Mucosa of stomach (tissue), 1 donor: ENCODE data around the gene GDF11.

Source experiments
- H3K27me3 ChIP-seq: one replicate; pipeline ENCODE4 v1.7.0; 2013; ENCODE audit warnings: mild to moderate bottlenecking, low read length; ENCODE audit not compliant: control insufficient read depth, insufficient read depth
- H3K36me3 ChIP-seq: one replicate; pipeline ENCODE4 v1.7.0; 2013; ENCODE audit warnings: low read length; ENCODE audit not compliant: control insufficient read depth, insufficient read depth
- H3K4me1 ChIP-seq: one replicate; pipeline ENCODE4 v1.7.0; 2013; ENCODE audit warnings: mild to moderate bottlenecking, low read length; ENCODE audit not compliant: control insufficient read depth, insufficient read depth
- H3K4me3 ChIP-seq: one replicate; pipeline ENCODE4 v1.7.0; 2013; ENCODE audit warnings: low read length
- H3K9ac ChIP-seq: one replicate; pipeline ENCODE4 v1.7.0; 2013; ENCODE audit warnings: mild to moderate bottlenecking, low read length, moderate library complexity
- H3K9me3 ChIP-seq: one replicate; pipeline ENCODE4 v1.7.0; 2013; ENCODE audit warnings: mild to moderate bottlenecking, low read length, moderate library complexity; ENCODE audit not compliant: control insufficient read depth
- donor health status: Pancreatic carcinoma.

GDF11 gene

GRCh38 chr12:55742719-55743405, at the start of gene GDF11:
Gene GDF11, plus strand, starts transcription at chr12:55743122. Its CDS starts 195 bp downstream, at chr12:55743317.
- H3K36me3 ChIP-seq: no peaks in the 10 kb centered on the region
- H3K4me1 ChIP-seq: peaks cover 19% of the 10 kb centered on the region
- H3K9ac ChIP-seq: peak within 1 kb of the TSS; percentile 46
- no peaks in the 10 kb centered on the region for H3K9me3 ChIP-seq
- H3K4me3 ChIP-seq: no peak within 1 kb of the TSS
- peaks cover 21% of the 10 kb centered on the region for H3K27me3 ChIP-seq

GRCh38 chr12:55693323-55694187, 49.4 kb upstream of the GDF11 start:
- H3K36me3 ChIP-seq: no peaks in the 10 kb centered on the region
- H3K9me3 ChIP-seq: no peaks in the 10 kb centered on the region
- H3K27me3 ChIP-seq: no peaks in the 10 kb centered on the region
- H3K9ac ChIP-seq: no peak overlapping the region
- no peak overlapping the region for H3K4me3 ChIP-seq
- H3K4me1 ChIP-seq: no peaks in the 10 kb centered on the region

GRCh38 chr12:55694188-55694515, 48.8 kb upstream of the GDF11 start:
- no peak overlapping the region for H3K4me3 ChIP-seq
- no peaks in the 10 kb centered on the region for H3K4me1 ChIP-seq
- H3K9ac ChIP-seq: no peak overlapping the region
- no peaks in the 10 kb centered on the region for H3K9me3 ChIP-seq
- no peaks in the 10 kb centered on the region for H3K27me3 ChIP-seq
- no peaks in the 10 kb centered on the region for H3K36me3 ChIP-seq

GRCh38 chr12:55694651-55695050, 48.3 kb upstream of the GDF11 start:
- Histone ChIP-seq H3K4me3 (no peak overlapping the region), H3K27me3 (no peaks in the 10 kb centered on the region), H3K9ac (no peak overlapping the region), H3K36me3 (no peaks in the 10 kb centered on the region), H3K9me3 (no peaks in the 10 kb centered on the region), H3K4me1 (no peaks in the 10 kb centered on the region)

DNA sequence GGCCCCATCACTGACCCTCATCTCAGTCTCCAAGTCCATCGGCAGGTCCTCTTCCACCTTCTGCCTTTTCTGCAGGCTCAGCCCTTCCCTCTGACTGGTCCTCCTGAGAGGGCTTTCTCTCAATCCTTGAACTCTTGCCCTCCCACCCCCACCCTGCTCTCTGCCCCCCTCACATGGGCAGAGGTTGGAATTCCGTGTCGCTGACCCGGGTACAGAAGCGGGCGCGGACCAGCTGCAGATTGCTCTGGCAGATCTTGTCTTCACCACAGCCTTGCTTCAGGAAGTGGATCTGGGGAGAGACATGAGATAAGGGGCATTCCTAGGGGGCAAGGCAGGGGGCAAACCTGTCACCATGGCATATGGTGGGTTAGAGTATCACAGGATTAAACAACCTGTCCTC, 47.6 kb upstream of the GDF11 start:
- Histone ChIP-seq H3K9ac (no peak overlapping the region), H3K27me3 (no peaks in the 10 kb centered on the region), H3K4me3 (no peak overlapping the region), H3K36me3 (no peaks in the 10 kb centered on the region), H3K9me3 (no peaks in the 10 kb centered on the region), H3K4me1 (no peaks in the 10 kb centered on the region)

DNA sequence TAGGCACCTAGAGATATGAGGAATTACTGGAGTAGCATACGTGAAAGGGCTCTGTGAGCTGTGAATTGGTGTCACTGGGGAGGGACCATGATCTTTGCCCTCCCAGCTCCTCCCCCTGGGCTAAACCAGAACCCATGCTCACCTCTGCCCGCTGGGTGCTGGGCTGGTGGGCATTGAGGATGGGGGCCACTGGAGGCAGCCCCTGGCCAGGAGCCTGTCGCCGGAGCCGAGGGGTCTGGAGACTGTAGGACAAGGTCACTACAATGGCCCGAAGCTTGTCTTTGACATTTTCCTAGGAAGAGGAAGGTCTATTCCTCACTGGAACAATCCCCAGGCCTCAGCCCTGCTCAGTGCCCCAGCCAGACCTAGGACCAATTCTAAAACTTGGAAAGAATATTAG, 46.8 kb upstream of the GDF11 start:
- Histone ChIP-seq H3K36me3 (no peaks in the 10 kb centered on the region), H3K9me3 (no peaks in the 10 kb centered on the region), H3K4me3 (no peak overlapping the region), H3K27me3 (no peaks in the 10 kb centered on the region), H3K9ac (no peak overlapping the region), H3K4me1 (no peaks in the 10 kb centered on the region)

DNA sequence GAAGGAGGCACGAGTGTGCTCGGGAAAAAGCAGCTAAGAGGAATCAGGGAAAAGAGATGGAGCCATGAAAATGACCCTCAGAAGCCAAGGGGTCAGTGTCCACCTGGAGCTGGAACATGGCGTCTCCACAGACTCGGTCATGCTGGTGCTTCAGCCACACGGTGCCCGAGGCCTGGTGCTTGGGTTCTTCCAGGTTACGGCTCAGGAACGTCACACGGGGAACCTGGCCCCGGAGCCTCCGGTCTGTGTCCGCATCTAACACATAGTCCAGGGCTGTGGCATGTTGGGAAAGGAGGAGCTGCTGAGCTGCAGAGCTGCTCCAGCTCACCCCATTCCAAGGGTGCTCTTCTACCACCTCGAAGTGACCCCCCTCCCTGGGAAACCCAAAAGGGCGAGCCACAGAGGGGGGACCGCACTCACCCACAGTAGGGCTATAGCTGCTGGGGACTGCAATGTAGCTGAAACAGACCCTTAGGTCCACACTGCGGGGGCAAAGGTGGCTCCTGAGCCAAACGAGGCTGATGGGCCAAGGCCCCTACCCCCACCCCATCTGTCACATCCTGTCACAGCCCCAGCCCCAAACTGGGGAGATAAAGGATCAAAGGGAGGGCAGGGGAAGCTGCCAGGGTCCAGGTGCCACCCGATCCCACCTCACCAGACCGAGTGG, 46.0 kb upstream of the GDF11 start:
- no peak overlapping the region for H3K9ac ChIP-seq
- no peaks in the 10 kb centered on the region for H3K36me3 ChIP-seq
- H3K4me1 ChIP-seq: no peaks in the 10 kb centered on the region
- no peak overlapping the region for H3K4me3 ChIP-seq
- no peaks in the 10 kb centered on the region for H3K27me3 ChIP-seq
- no peaks in the 10 kb centered on the region for H3K9me3 ChIP-seq

DNA sequence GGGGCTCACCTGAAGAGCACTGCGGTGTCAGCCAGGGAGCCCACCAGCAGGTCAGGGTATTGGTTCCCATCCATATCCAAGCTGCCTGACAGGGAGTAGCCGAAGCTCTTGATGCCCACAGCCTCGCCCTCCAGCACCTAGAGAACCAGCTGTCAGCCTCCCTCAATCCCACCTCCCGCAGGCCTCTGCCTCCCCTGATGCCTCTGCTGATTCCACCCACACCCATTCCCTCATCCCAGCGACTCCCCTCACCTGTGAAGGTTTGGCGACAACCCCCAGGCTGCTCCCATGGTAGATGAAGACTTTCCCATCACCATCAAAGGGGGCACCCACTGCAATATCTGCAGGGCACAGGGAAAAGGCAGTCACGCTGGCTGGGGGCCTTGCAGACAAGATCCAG, 45.2 kb upstream of the GDF11 start:
- no peaks in the 10 kb centered on the region for H3K36me3 ChIP-seq
- H3K27me3 ChIP-seq: no peaks in the 10 kb centered on the region
- H3K4me3 ChIP-seq: no peak overlapping the region
- no peaks in the 10 kb centered on the region for H3K9me3 ChIP-seq
- H3K9ac ChIP-seq: no peak overlapping the region
- H3K4me1 ChIP-seq: no peaks in the 10 kb centered on the region

- Histone ChIP-seq H3K4me3 (no peak overlapping the region), H3K27me3 (peaks cover 3% of the 10 kb centered on the region), H3K9me3 (no peaks in the 10 kb centered on the region), H3K9ac (no peak overlapping the region), H3K36me3 (no peaks in the 10 kb centered on the region), H3K4me1 (no peaks in the 10 kb centered on the region)
Observed at GRCh38 chr12:55698241-55698955, 44.5 kb upstream of the GDF11 start.

DNA sequence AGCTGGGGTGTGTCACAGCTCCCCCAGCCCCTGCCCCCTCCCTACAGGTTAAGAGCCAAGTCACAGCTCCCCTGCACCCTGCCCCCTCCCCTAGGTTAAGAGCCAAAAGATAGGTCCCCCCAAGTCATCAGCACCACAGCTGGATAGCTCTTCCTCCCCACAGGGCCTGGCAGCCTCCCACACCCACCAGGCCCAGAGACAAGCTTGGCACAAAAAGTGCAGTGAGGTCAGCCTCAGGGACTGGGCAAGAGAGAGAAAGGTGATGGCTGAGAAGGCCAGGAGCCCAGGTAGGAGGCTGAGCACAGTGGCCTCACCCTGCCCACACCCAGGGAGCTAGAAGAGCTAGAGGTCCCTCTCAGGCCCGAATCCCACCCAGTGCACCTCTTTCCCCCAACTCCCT, 44.0 kb upstream of the GDF11 start:
- Histone ChIP-seq H3K9ac (no peak overlapping the region), H3K36me3 (no peaks in the 10 kb centered on the region), H3K4me3 (no peak overlapping the region), H3K4me1 (no peaks in the 10 kb centered on the region), H3K9me3 (no peaks in the 10 kb centered on the region), H3K27me3 (peaks cover 6% of the 10 kb centered on the region)

DNA sequence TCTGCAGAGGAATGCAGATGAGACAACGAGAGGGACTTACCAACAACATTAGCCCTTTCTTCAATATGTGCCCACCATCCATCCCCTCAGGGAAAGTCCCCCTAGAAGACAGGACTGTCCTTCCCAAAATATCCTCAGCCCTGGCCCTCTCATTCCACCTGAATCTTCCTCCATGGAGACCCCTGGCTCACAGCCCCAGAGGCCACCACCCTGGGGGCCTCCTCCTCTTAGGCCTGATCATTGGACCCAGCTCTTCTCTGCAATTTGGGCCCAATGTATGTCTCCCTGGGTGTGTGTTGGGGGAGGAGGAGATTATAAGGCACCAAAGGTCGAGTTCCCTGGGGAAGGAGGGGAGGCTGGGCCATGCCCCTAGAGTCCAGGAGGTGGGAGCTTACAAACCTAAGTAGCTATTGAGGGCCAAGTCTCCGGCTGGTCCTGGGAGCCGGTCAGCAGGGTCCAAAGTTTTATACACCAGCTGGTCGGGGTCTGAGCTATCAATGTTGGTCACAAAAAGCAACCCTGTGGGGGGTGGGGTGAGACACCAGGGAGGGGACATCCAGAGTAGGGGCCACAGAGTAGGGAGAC, 43.4 kb upstream of the GDF11 start:
- Histone ChIP-seq H3K4me1 (no peaks in the 10 kb centered on the region), H3K9me3 (no peaks in the 10 kb centered on the region), H3K9ac (no peak overlapping the region), H3K36me3 (no peaks in the 10 kb centered on the region), H3K4me3 (no peak overlapping the region), H3K27me3 (peaks cover 6% of the 10 kb centered on the region)
